Right lobe of liver (tissue), 4 donors: Measurements from ENCODE around the gene KCNJ12.
"Not testable (repeated sequence)": the region's sequence is repeated elsewhere in the genome, so short reads cannot be mapped to it uniquely, and the experiment has no call there.

Source experiments
- POLR2A ChIP-seq: fragments of 450-650 bp; IDR thresholded peaks from one replicate; pipeline ENCODE4 v1.6.1; 2017; ENCODE audit warnings: antibody characterized with exemption, mild to moderate bottlenecking
- TF ChIP-seq, protein P1 (sequence below), 4 donors: fragments of 200-600 bp in 3 of 4; fragments of 450-650 bp in 1 of 4; IDR thresholded peaks; one replicate each; pipeline versions ENCODE4 v1.5.1 to v1.8.0; 2016 to 2022; ENCODE audit warnings: antibody characterized with exemption in 4 of 4, mild to moderate bottlenecking in 2 of 4
- donor health status: DM: no; HTN: no; CAD: no.
- donor health status: DM: no; HTN: no; CAD: no.
- donor health status: DM: no; HTN: yes; CAD: no.

DNA sequence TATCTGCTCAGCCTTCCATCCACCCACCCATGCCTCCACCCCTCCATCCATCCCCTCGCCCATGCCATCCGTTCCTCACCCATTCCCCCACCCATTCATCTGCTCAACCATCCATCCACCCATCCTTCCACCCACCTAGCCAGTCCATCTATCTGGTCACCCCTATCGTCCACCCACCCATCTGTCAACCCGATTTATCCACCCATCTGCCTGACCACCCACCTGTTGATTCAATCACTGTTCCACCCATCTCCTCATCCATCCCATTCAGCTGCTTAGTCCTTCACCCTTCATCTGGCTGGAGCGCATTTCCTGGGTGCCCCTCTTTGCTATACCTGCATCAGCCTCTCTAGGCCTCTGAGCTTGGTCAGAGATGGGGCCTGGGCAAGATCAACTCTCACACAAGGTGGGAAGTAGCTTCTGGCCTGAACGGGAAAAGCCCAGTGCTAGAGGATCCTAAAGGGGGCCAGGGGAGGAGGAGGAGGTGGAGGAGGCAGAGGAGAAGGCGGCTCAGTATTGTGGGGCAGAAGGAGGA lies 32.7 kb downstream of the KCNJ12 start:
- TF ChIP-seq, protein P1, sequence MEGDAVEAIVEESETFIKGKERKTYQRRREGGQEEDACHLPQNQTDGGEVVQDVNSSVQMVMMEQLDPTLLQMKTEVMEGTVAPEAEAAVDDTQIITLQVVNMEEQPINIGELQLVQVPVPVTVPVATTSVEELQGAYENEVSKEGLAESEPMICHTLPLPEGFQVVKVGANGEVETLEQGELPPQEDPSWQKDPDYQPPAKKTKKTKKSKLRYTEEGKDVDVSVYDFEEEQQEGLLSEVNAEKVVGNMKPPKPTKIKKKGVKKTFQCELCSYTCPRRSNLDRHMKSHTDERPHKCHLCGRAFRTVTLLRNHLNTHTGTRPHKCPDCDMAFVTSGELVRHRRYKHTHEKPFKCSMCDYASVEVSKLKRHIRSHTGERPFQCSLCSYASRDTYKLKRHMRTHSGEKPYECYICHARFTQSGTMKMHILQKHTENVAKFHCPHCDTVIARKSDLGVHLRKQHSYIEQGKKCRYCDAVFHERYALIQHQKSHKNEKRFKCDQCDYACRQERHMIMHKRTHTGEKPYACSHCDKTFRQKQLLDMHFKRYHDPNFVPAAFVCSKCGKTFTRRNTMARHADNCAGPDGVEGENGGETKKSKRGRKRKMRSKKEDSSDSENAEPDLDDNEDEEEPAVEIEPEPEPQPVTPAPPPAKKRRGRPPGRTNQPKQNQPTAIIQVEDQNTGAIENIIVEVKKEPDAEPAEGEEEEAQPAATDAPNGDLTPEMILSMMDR (IDR thresholded peaks at IDR 0.05): not testable (repeated sequence)
- not testable (repeated sequence) for TF ChIP-seq POLR2A
